Measurements from ENCODE around the gene CACTIN.
A peak's percentile ranks its signal among the peaks of the same experiment; 100 is the strongest.

GRCh38 chr19:3586127-3586626 lies 40.4 kb downstream of the CACTIN start:
- TF ChIP-seq POLR2A (IDR thresholded peaks at IDR 0.05) = no peak
- peak; percentile 31 to 34 (median 33) for TF ChIP-seq CTCF (IDR thresholded peaks at IDR 0.05)

Data from right lobe of liver (tissue), 4 donors.